ENCODE results near the gene CATSPERB. TPM values are rescaled to one million over a fixed set of nuclear protein-coding genes. Genes with fewer than 3 reads are reported as not detected.

The CATSPERB gene
- total and polyA plus RNA-seq, 10 of the 15 experiments (the other 5 are each of a cell fraction or from before 2014, with no cell fraction given), result not detected

- in situ Hi-C loops (cut with MboI) (no loop called here), intact Hi-C loops (cut with micrococcal nuclease; ENCODE audit: unreplicated experiment) (no loop called here)
- BruUV-seq (replicated peaks), result no TSS peak
- Histone ChIP-seq H3K4me2 (ENCODE audit: control insufficient read depth, insufficient read depth) (no peak overlapping the region), H3K79me2 (ENCODE audit: control insufficient read depth, insufficient read depth, low read length) (no peaks in the 10 kb centered on the region), H3K4me1 (ENCODE audit: control insufficient read depth, insufficient read depth, low read length) (no peaks in the 10 kb centered on the region), H2AFZ (ENCODE audit: control insufficient read depth, low read depth, low read length) (no peak overlapping the region), H3K27ac (ENCODE audit: control insufficient read depth, insufficient read depth) (no peak overlapping the region), H3K4me3 (no peak overlapping the region), H3K9me3 (replicated peaks; ENCODE audit: control insufficient read depth, insufficient read depth, low read length) (no peaks in the 10 kb centered on the region; the same call in 2 of the 3 replicates), H3K27me3 (replicated peaks in 1 of 2; ENCODE audit: control insufficient read depth in 2 of 2, insufficient read depth in 2 of 2, low read length in 1 of 2) (no peaks in the 10 kb centered on the region), H4K20me1 (ENCODE audit: control insufficient read depth, insufficient read depth) (no peaks in the 10 kb centered on the region), H3K9ac (ENCODE audit: control insufficient read depth, insufficient read depth, low read length) (no peak overlapping the region), H3K36me3 (ENCODE audit: control insufficient read depth in 2 of 2, insufficient read depth in 2 of 2, low read length in 1 of 2) (no peaks in the 10 kb centered on the region)
- ChIA-PET RAD21 (ENCODE audit: unreplicated experiment) (no interaction called here), CTCF (no interaction called here), SMC1A (ENCODE audit: uncharacterized antibody, unreplicated experiment) (interaction anchor here (1.3 kb wide), 1 partner anchor 9 kb away, joined by 3 read pairs; no protein-coding TSS in a partner anchor), POLR2A (no interaction called here)
- peak; percentile 61; the same call in 2 of the 3 replicates for ATAC-seq
- no peak for DNase-seq (ENCODE audit: low read depth, low spot score)
- no peak for FAIRE-seq
- TF ChIP-seq BHLHE40 (IDR thresholded peaks at IDR 0.05; ENCODE audit: borderline replicate concordance in 1 of 2, low read depth in 2 of 2, low read length in 1 of 2) (no peak), SKIL (IDR thresholded peaks at IDR 0.05; ENCODE audit: low read depth, poor library complexity, severe bottlenecking) (no peak), PAX8 (IDR thresholded peaks at IDR 0.05) (no peak), RAD51 (IDR thresholded peaks at IDR 0.05) (no peak), IKZF2 (IDR thresholded peaks at IDR 0.05) (no peak), WRNIP1 (IDR thresholded peaks at IDR 0.05; ENCODE audit: borderline replicate concordance, low read depth, low read length) (no peak), NKRF (conservative IDR thresholded peaks at IDR 0.05) (no peak)
- TF ChIP-seq, protein P1, sequence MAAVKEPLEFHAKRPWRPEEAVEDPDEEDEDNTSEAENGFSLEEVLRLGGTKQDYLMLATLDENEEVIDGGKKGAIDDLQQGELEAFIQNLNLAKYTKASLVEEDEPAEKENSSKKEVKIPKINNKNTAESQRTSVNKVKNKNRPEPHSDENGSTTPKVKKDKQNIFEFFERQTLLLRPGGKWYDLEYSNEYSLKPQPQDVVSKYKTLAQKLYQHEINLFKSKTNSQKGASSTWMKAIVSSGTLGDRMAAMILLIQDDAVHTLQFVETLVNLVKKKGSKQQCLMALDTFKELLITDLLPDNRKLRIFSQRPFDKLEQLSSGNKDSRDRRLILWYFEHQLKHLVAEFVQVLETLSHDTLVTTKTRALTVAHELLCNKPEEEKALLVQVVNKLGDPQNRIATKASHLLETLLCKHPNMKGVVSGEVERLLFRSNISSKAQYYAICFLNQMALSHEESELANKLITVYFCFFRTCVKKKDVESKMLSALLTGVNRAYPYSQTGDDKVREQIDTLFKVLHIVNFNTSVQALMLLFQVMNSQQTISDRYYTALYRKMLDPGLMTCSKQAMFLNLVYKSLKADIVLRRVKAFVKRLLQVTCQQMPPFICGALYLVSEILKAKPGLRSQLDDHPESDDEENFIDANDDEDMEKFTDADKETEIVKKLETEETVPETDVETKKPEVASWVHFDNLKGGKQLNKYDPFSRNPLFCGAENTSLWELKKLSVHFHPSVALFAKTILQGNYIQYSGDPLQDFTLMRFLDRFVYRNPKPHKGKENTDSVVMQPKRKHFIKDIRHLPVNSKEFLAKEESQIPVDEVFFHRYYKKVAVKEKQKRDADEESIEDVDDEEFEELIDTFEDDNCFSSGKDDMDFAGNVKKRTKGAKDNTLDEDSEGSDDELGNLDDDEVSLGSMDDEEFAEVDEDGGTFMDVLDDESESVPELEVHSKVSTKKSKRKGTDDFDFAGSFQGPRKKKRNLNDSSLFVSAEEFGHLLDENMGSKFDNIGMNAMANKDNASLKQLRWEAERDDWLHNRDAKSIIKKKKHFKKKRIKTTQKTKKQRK (IDR thresholded peaks at IDR 0.05; ENCODE audit: low read depth, low read length), result no peak
- 33% methylated on average over 3 of the region's 3 CpGs for WGBS (ENCODE audit: insufficient coverage, insufficient replicate concordance, low lambda C conversion rate, missing lambda C conversion rate)
Measured at GRCh38 chr14:91708795-91709194, 23.1 kb downstream of the CATSPERB start.

Measured in GM12878 (cell line).